Endodermal cell (in vitro differentiated cells): ENCODE data around the gene PIEZO2. TPM values are rescaled to one million over a fixed set of nuclear protein-coding genes. Genes with fewer than 3 reads are reported as not detected.

Experiments
- DNase-seq: peaks from one replicate; pipeline ENCODE4 v3.0.0-alpha.2; 2017
- H3K27ac ChIP-seq: 2 replicates; pipeline ENCODE4 v1.5.1; 2013; ENCODE audit warnings: mild to moderate bottlenecking, low read depth, low read length, moderate library complexity
- H3K27me3 ChIP-seq: 2 replicates; pipeline ENCODE4 v1.6.1; 2013; ENCODE audit warnings: mild to moderate bottlenecking, low read length, moderate library complexity; ENCODE audit not compliant: insufficient read depth, control insufficient read depth, poor library complexity, severe bottlenecking
- H3K36me3 ChIP-seq: 2 replicates; pipeline ENCODE4 v1.7.0; 2013; ENCODE audit warnings: mild to moderate bottlenecking, low read length, moderate library complexity; ENCODE audit not compliant: control insufficient read depth, insufficient read depth
- H3K4me1 ChIP-seq: one replicate; pipeline ENCODE4 v1.7.0; 2013; ENCODE audit warnings: low read length; ENCODE audit not compliant: control insufficient read depth, insufficient read depth
- H3K4me3 ChIP-seq: 2 replicates; pipeline ENCODE4 v1.5.1; 2013; ENCODE audit warnings: mild to moderate bottlenecking, low read length, moderate library complexity
- H3K9ac ChIP-seq: 2 replicates; pipeline ENCODE4 v1.6.1; 2013; ENCODE audit warnings: mild to moderate bottlenecking, low read length, moderate library complexity; ENCODE audit not compliant: poor library complexity, severe bottlenecking; ENCODE audit errors: extremely low read depth
- H3K9me3 ChIP-seq: 2 replicates; pipeline ENCODE4 v1.6.1; 2013; ENCODE audit warnings: mild to moderate bottlenecking, low read length, moderate library complexity; ENCODE audit not compliant: control insufficient read depth
- H3K27ac Mint-ChIP-seq: 2 replicates; pipeline ENCODE4 v1.8.0; 2020; ENCODE audit warnings: mixed read lengths
- H3K27me3 Mint-ChIP-seq: 2 replicates; pipeline ENCODE4 v1.8.0; 2021; ENCODE audit warnings: mild to moderate bottlenecking, mixed read lengths; ENCODE audit not compliant: insufficient read depth
- H3K36me3 Mint-ChIP-seq: 2 replicates; pipeline ENCODE4 v1.8.0; 2020; ENCODE audit warnings: low read depth, mixed read lengths
- H3K4me1 Mint-ChIP-seq: 2 replicates; pipeline ENCODE4 v1.8.0; 2020; ENCODE audit warnings: mixed read lengths
- H3K4me3 Mint-ChIP-seq: 2 replicates; pipeline ENCODE4 v1.8.0; 2020; ENCODE audit warnings: mild to moderate bottlenecking, moderate library complexity, mixed read lengths
- H3K9me3 Mint-ChIP-seq: 2 replicates; pipeline ENCODE4 v1.8.0; 2020; ENCODE audit warnings: mild to moderate bottlenecking, mixed read lengths
- CTCF ChIP-seq: fragments of 200-600 bp; sonication (generic); conservative IDR thresholded peaks from 2 replicates; pipeline ENCODE4 v1.5.0; 2021; ENCODE audit warnings: antibody characterized with exemption, mild to moderate bottlenecking
- WGBS, 2 experiments: methylation state at CpG; one replicate each; pipeline versions ENCODE4 v1.1.5 to v1.1.7; 2013; ENCODE audit warnings: missing lambda C conversion rate in 2 of 2, mixed read lengths in 1 of 2; ENCODE audit not compliant: insufficient coverage in 1 of 2, insufficient read length in 1 of 2; 5-methylcytosine and 5-hydroxymethylcytosine counted together
- total RNA-seq, 2 donors: library from RNA; stranded (reverse); fragmentation: NEBNext Ultra II Directional in 1 of 2; extraction: Animal tissue kit (Norgen Biotek cat#: 25700) in 1 of 2; gene quantifications; 2 replicates in 1 of 2; 3 replicates in 1 of 2; pipeline ENCODE4 v1.2.1, GENCODE V29; 2021

The PIEZO2 gene
- total RNA-seq, 2 donors from 2014 or later, result 7.3 to 12.1 TPM

- no peak for DNase-seq
- 93 to 96% methylated on average over 4 of the region's 4 CpGs for WGBS, 2 experiments
- no peak overlapping the region for H3K27ac Mint-ChIP-seq
These were observed 123.7 kb downstream of the PIEZO2 start for GRCh38 chr18:11025671-11026070.

GRCh38 chr18:11024928-11025669 lies 124.3 kb downstream of the PIEZO2 start:
- no peak for TF ChIP-seq CTCF
- peaks cover 7% of the 10 kb centered on the region for H3K9me3 Mint-ChIP-seq

More at GRCh38 chr18:11025671-11026070, 123.7 kb downstream of the PIEZO2 start:
- peaks cover 10% of the 10 kb centered on the region for H3K4me1 Mint-ChIP-seq
- peaks cover 6% of the 10 kb centered on the region for H3K36me3 Mint-ChIP-seq
- H3K4me1 ChIP-seq, result peaks cover 8% of the 10 kb centered on the region
- no peak overlapping the region for H3K27ac ChIP-seq
- H3K27me3 ChIP-seq, result no peaks in the 10 kb centered on the region
- H3K27me3 Mint-ChIP-seq, result no peaks in the 10 kb centered on the region
- no peaks in the 10 kb centered on the region for H3K9me3 ChIP-seq
- H3K4me3 Mint-ChIP-seq, result no peak overlapping the region
- no peak for TF ChIP-seq CTCF
- H3K36me3 ChIP-seq, result no peaks in the 10 kb centered on the region
- H3K9ac ChIP-seq, result no peak overlapping the region
- H3K4me3 ChIP-seq, result no peak overlapping the region
- peaks cover 7% of the 10 kb centered on the region for H3K9me3 Mint-ChIP-seq

GRCh38 chr18:11021477-11021876 lies 127.9 kb downstream of the PIEZO2 start:
- 88 to 91% methylated on average over 7 to 8 of the region's 8 CpGs for WGBS, 2 experiments
- Mint-ChIP-seq H3K27ac (no peak overlapping the region), H3K36me3 (peaks cover 6% of the 10 kb centered on the region), H3K4me3 (no peak overlapping the region), H3K27me3 (no peaks in the 10 kb centered on the region), H3K4me1 (peaks cover 28% of the 10 kb centered on the region), H3K9me3 (peaks cover 7% of the 10 kb centered on the region)
- no peak for DNase-seq
- Histone ChIP-seq H3K27ac (no peak overlapping the region), H3K27me3 (no peaks in the 10 kb centered on the region), H3K9me3 (no peaks in the 10 kb centered on the region), H3K36me3 (no peaks in the 10 kb centered on the region), H3K9ac (no peak overlapping the region), H3K4me1 (peaks cover 15% of the 10 kb centered on the region), H3K4me3 (no peak overlapping the region)
- TF ChIP-seq CTCF, result no peak

More at GRCh38 chr18:11024928-11025669, 124.3 kb downstream of the PIEZO2 start:
- H3K27me3 Mint-ChIP-seq, result no peaks in the 10 kb centered on the region
- no peak overlapping the region for H3K4me3 ChIP-seq
- H3K27ac ChIP-seq, result no peak overlapping the region
- H3K4me1 ChIP-seq, result peaks cover 14% of the 10 kb centered on the region
- H3K4me1 Mint-ChIP-seq, result peaks cover 16% of the 10 kb centered on the region
- no peak overlapping the region for H3K4me3 Mint-ChIP-seq
- no peaks in the 10 kb centered on the region for H3K36me3 ChIP-seq
- H3K27me3 ChIP-seq, result no peaks in the 10 kb centered on the region
- DNase-seq, result no peak
- H3K36me3 Mint-ChIP-seq, result peaks cover 6% of the 10 kb centered on the region
- WGBS, 2 experiments, result 90 to 94% methylated on average over 8 to 11 of the region's 13 CpGs
- no peak overlapping the region for H3K27ac Mint-ChIP-seq
- no peak overlapping the region for H3K9ac ChIP-seq
- no peaks in the 10 kb centered on the region for H3K9me3 ChIP-seq
